NB4 (cell line): ENCODE data around the gene HS3ST2.
A peak's percentile ranks its signal among the peaks of the same experiment; 100 is the strongest.

Experiments
- DNase-seq: peaks from one replicate; pipeline ENCODE4 v3.0.0; 2010; ENCODE audit warnings: low read depth
- H3K4me3 ChIP-seq: one replicate; pipeline ENCODE4 v1.5.1; 2011; ENCODE audit warnings: mild to moderate bottlenecking, low read depth, low read length, moderate library complexity
- MYC ChIP-seq: IDR thresholded peaks from 2 replicates; pipeline ENCODE4 v1.6.1; 2011; ENCODE audit warnings: low read depth, low read length
- POLR2A ChIP-seq: IDR thresholded peaks from 2 replicates; pipeline ENCODE4 v1.6.1; 2011; ENCODE audit warnings: mild to moderate bottlenecking; ENCODE audit not compliant: insufficient read length; ENCODE audit errors: extremely low read depth
- TF ChIP-seq, protein P1 (sequence below): IDR thresholded peaks from one replicate; pipeline ENCODE4 v1.5.1; 2012; ENCODE audit warnings: low read depth, low read length
- TF ChIP-seq, protein P2 (sequence below): IDR thresholded peaks from 2 replicates; pipeline ENCODE4 v1.6.1; 2011; ENCODE audit warnings: low read depth, low read length

The HS3ST2 gene

DNA sequence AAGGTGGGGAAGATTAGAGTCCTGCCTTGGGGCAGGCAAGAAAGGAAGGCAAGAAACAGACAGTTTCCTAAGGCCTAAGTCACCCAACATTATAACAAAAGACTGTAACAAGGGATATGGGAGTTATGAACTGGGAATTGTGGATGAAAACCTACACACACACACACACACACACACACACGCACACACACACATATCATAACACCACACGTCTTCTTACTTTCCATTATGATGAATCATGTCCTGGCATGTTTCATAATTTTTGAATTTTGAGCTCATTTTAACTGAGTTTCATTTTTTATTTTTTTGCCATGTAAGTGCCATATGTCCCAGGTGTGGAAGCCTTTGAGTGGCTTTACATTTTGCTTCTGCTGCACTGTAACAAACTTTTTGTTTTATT, 29.9 kb downstream of the HS3ST2 start:
- no peak overlapping the region for H3K4me3 ChIP-seq
- TF ChIP-seq MYC, result no peak
- TF ChIP-seq POLR2A, result no peak
- TF ChIP-seq, protein P1, sequence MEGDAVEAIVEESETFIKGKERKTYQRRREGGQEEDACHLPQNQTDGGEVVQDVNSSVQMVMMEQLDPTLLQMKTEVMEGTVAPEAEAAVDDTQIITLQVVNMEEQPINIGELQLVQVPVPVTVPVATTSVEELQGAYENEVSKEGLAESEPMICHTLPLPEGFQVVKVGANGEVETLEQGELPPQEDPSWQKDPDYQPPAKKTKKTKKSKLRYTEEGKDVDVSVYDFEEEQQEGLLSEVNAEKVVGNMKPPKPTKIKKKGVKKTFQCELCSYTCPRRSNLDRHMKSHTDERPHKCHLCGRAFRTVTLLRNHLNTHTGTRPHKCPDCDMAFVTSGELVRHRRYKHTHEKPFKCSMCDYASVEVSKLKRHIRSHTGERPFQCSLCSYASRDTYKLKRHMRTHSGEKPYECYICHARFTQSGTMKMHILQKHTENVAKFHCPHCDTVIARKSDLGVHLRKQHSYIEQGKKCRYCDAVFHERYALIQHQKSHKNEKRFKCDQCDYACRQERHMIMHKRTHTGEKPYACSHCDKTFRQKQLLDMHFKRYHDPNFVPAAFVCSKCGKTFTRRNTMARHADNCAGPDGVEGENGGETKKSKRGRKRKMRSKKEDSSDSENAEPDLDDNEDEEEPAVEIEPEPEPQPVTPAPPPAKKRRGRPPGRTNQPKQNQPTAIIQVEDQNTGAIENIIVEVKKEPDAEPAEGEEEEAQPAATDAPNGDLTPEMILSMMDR, result no peak
- TF ChIP-seq, protein P2, sequence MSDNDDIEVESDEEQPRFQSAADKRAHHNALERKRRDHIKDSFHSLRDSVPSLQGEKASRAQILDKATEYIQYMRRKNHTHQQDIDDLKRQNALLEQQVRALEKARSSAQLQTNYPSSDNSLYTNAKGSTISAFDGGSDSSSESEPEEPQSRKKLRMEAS, result no peak
- DNase-seq, result no peak

- peak; percentile 1 for DNase-seq
- no peak overlapping the region for H3K4me3 ChIP-seq
- no peak for TF ChIP-seq MYC
- TF ChIP-seq, protein P1, result no peak
- TF ChIP-seq, protein P2, result no peak
- no peak for TF ChIP-seq POLR2A
Measured at GRCh38 chr16:22844416-22844815, 30.5 kb downstream of the HS3ST2 start.

DNA sequence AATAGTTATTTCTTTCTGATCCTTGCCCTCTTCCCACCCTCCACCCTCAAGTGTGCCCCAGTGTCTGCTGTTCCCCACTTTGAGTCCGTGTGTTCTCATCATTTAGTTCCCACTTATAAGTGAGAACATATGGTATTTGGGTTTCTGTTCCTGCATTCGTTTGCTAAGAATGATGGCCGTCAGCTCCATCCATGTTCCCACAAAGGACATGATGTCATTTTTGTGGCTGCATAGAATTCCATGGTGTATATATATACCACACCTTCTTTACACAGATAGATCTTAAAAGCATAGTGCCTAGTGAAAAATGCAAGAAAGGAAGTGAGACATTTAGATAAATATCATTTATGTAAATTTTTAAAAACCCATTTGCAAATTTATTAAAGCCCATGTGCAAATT, 33.1 kb downstream of the HS3ST2 start:
- no peak overlapping the region for H3K4me3 ChIP-seq
- TF ChIP-seq, protein P1, result no peak
- TF ChIP-seq, protein P2, result no peak
- TF ChIP-seq MYC, result no peak
- TF ChIP-seq POLR2A, result no peak
- DNase-seq, result no peak

DNA sequence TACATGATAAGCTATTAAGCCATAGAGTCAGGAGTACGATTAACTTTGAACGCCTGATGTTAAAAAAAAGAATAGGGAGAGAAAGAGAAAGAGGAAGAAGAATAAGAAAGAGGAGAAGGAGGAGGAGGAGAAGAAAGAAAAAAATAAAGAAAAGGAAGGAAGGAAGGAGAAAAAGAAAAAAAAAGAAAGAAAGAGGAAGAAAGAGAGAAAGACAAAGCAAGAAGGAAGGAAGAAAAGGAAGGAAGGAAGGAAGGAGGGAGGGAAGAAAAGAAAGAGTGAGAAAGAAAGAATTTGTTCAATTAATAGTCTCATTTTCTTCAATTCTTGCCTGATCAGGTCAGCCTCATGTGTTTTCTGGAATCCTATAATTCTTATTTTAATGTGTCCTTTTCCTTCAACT, 33.7 kb downstream of the HS3ST2 start:
- TF ChIP-seq, protein P1, result no peak
- TF ChIP-seq MYC, result no peak
- H3K4me3 ChIP-seq, result no peak overlapping the region
- DNase-seq, result no peak

DNA sequence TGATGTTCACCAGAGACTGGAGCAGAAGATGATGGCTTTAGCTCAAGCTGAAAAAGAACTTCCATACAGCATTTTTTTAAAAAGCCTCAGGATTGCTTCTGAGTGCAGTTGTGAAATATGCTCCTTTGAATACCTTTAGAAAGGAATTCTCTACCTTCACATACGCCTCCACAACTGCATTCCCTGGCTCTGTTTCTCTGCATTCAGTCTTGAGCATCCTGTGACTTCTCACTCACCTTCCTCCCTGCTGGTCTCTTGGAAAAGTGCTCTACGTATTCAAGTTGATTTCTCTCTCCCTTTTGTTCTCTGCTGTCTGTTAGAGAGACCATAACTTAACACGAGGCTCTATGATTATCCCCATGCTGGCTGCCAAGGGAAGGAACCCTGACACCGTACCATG, 34.5 kb downstream of the HS3ST2 start:
- no peak for DNase-seq
- no peak overlapping the region for H3K4me3 ChIP-seq
- no peak for TF ChIP-seq MYC
- TF ChIP-seq POLR2A, result no peak
- TF ChIP-seq, protein P1, result no peak
- TF ChIP-seq, protein P2, result no peak

- DNase-seq, result no peak
- no peak overlapping the region for H3K4me3 ChIP-seq
- TF ChIP-seq POLR2A (no peak), MYC (no peak)
- TF ChIP-seq, protein P2, result no peak
- TF ChIP-seq, protein P1, result no peak
Measured at GRCh38 chr16:22849517-22849916, 35.6 kb downstream of the HS3ST2 start.
